IPS-11a (cell line): Measurements from ENCODE around the gene JUND.
A peak's percentile ranks its signal among the peaks of the same experiment; 100 is the strongest.
"Not testable (repeated sequence)": the region's sequence is repeated elsewhere in the genome, so short reads cannot be mapped to it uniquely, and the experiment has no call there.

ENCODE experiments used
- H3K4me3 ChIP-seq: one replicate; pipeline ENCODE4 v1.5.1; 2013; ENCODE audit warnings: low read depth, low read length, control low read depth

Gene JUND

DNA sequence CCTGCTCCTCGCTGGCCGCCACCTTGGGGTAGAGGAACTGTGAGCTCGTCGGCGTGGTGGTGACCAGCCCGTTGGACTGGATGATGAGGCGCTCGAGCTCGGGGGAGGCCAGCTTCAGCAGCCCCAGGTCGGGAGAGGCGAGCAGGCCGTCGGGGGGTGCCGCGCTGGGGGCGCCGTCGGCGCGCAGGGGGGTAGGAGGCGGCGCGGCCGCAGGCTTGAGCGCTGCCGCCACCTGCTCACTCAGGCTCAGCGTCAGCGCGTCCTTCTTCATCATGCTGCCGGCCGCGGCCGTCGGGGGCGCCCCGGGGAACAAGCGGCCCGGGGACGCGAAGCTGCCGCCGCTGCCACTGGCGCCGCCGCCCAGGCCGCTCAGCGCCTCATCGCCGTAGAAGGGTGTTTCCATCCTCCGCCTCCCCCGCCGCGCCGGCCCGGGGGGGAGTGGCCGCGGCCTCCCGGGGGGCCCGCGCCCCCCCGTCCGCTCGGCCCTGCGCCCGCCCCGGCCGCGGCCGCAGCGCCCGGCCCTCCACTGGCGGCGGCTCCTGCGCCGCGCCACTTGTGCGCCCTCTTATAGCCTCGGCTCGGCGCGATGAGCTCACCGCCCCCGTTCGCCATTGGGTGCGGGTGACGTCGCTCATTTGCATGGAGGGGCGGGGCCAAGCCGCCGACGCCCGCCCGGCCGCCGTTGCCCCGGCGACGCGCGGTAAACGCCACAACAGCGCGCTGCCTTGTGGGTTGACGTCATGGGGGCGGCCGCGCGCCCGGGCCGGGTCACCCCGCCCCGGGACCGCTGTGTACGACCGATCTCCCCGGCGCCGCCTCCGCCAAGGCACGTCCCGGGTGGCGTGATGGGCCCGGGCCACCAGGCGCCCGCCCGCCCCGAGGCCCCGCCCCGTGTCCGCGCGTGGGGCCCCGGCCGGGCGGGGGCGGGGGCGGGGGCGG is at the start of gene JUND:
Gene JUND, minus strand, starts transcription at position 541 of the 939 bp plus-strand sequence. Its CDS starts 138 bp downstream, at position 403.
- peak within 1 kb of the TSS; percentile 96 for H3K4me3 ChIP-seq

DNA sequence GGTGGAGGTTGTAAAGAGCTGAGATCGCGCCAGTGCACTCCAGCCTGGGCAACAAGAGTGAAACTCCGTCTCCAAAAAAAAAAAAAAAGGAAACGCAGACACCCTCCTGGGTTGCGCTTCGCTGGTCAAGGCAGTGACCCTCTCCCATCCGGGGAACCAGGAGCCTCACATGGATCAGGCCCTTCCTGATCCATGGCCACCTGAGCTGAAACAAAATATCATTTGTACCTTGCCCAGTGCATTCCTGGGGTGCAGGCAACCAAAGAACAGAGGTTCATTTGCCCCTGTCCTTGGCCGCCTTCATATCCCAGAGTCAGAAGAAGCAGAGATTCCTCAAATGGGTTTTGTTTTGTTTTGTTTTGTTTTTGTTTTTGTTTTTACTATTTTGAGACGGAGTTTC is 49.4 kb upstream of the JUND start:
- no peak overlapping the region for H3K4me3 ChIP-seq

DNA sequence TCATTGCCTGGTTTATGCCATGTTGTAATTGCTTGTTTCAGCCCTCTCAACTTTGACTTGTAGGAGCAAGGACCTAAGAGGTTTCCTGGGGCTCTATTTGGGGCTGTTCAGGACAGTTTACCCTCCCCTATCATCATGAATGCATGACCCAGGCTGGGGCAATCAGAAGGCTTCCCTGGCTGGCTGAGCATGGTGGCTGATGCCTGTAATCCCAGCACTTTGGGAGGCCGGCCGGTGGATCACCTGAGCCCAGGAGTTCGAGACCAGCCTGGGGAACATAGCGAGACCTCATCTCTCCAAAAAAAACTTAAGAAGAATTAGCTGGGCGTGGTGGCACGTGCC is 47.6 kb upstream of the JUND start:
- peak overlapping the region; percentile 35 for H3K4me3 ChIP-seq

DNA sequence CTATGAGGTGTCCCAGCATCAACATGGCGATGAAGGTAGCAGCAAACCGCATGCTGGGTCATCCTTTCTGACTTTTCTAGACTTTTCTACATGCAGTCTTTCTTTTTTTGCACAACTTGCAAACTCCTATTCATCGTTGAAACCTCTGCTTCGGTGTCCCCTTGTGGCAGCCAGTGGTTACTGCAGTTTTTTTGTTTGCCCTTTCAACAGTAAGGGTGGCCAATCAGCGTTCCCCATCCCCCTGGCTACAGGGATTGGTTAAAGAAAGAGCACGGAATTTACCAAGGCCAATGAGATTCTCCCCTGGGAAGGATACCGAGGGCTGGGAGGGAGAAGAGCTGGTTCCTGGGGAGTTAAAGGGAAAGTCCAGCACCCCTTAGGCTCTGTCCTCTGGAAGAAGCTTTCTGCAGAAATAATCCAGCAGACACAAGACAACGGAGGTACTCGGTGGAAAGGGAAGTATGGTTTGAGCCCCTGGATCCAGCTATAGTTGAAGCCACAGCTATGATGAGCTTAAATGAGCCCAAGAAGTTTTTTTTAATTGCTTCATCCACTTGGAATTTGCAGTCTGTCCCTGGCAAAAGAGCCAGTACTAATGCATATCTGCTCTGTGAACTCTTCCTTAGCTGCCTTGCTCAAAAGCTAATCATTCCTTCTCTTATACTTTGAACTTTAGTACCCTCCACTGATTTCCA is 47.1 kb upstream of the JUND start:
- peak overlapping the region; percentile 35 for H3K4me3 ChIP-seq

DNA sequence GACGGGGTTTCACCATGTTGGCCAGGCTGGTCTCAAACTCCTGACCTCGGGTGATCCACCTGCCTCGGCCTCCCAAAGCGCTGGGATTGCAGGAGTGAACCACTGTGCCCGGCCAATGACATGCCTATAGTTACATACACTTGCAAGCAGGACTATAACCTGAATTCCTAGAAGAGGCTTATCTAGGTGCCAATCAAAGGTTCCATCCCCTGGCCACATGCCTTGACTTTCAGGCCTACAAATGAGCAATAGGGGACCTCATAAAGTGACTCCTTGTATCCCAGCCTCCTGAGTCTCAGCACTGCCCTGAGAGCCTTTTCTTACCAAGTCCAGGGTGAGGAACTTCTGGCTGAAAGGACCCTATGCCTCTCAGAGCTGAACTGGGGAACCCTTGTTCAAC is 45.4 kb upstream of the JUND start:
- no peak overlapping the region for H3K4me3 ChIP-seq

DNA sequence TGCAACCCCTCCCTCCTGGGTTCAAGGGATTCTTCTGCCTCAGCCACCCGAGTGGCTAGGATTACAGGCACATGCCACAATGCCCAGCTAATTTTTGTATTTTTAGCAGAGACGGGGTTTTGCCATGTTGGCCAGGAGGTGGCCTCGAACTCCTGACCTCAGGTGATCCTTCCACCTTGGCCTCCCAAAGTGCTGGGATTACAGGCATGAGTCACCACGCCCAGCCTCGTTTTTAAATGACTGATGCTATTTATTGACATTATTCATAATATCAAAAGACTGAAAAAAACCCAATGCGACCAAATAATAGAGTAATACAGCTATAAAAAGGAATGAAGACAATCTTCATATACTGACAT is 42.9 kb upstream of the JUND start:
- H3K4me3 ChIP-seq: not testable (repeated sequence)

DNA sequence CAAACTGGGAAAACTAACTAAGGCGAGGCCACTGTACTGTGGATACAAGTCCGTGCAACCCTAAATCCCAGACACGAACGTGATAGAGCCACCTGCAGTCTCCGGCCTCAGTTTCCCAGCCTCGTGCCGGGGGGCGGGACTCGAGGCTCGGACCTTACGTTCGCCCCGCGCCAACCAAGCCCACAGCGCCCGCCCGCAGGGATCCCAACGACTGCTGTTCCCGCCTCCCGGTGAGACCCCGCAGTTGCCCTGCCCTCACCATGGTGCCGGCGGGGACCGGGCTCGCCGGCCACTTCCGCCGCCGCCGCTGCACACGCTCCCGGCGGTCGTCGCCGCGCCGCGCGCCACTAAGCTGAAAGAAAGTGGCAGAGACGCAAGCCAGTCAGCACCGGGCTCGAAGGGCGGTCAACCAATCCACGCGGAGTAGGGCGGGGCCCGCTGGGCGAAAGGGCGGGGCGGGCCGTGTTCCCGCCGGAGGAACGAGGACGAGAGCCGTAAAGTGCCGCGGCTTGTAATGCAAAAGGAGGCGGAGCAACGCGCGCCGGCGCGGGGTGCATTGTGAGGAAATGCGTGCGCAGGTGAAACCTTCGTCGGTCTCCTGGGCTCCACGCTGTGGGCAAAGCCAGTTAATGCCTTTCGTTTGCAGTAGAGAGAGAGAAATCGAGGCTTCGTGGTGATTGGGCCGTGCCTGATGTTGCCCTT is 41.5 kb upstream of the JUND start, which contains the start of gene LSM4:
Gene LSM4, minus strand, starts transcription at position 318 of the 702 bp plus-strand sequence. Its CDS starts 56 bp downstream, at position 262.
- H3K4me3 ChIP-seq: peak within 1 kb of the TSS; percentile 77

DNA sequence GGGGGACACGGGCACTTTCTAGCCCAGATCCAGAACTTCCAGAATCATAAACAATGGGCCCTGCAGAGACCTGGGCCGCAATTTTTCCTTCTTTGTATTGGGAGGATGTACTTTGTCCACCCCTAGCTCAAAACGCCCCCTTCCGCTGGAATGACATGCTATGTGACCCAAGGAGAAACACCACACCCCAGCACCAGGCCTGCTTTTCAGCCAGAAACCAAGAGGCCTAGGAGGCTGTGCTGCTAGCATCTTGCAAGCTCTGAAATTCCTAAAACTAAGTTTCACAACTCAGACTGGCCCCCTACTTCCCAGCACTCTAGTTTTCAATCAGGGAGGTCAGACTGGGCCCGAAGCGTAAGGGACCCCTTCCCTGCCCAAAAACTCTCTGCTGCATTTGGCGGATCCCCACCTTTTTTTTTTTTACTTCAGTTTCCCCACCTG is 40.9 kb upstream of the JUND start:
- peak overlapping the region; percentile 77 for H3K4me3 ChIP-seq

DNA sequence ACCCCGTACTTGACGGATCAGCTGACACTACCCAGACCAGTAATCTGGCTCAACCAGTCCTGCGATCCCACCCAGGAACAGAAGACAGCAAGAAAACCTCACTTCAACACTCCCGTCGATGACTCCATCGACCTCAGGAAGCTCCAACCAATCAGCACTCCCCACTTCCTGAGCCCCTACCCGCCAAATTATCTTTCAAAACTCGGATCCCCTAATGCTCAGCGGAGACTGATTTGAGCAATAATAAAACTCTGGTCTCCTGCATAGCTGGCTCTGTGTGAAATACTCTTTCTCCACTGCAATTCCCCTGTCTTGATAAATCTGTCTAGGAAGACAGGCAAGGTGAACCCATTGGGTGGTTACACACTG is 40.3 kb upstream of the JUND start:
- peak overlapping the region; percentile 77 for H3K4me3 ChIP-seq

DNA sequence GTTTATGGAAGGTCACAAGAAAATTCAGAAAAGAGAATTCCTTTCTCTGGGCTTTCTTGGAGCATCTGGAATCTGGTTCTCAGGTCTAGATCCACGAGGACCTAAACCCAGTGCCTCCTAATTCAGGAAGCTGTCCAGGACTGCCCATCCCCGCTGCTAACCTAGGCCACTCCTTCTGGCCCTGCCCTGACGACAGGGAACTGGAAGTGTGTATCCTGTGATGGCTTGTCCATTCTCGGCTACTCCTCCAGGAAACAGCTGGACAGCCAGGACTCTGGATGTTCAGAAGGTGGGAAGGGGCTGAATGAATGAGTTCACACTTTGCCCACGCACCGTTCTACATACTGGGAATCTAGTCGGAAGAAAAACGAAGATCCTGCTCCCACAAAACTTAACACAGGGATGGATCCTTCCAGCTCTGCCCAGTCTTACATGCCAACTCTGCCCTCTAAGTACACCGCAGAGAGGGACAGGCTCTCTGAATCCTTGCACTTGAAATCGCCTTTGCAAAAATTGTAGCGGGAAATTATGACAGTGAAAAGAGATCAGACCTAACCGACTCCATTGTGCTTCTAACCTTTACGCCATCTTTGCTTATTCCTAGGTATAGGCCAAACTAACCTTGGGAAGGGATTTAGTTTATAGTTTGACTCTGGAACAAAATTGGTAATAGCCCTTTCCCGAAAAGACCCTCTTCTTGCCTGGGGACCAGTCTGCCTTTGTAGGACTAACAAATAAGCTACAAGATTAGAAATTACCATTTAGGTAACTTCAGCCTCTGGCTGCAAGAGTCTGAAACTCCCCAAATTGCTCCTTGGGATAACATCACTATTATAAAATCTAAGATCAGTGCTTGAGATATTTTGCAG is 39.7 kb upstream of the JUND start:
- H3K4me3 ChIP-seq: no peak overlapping the region

DNA sequence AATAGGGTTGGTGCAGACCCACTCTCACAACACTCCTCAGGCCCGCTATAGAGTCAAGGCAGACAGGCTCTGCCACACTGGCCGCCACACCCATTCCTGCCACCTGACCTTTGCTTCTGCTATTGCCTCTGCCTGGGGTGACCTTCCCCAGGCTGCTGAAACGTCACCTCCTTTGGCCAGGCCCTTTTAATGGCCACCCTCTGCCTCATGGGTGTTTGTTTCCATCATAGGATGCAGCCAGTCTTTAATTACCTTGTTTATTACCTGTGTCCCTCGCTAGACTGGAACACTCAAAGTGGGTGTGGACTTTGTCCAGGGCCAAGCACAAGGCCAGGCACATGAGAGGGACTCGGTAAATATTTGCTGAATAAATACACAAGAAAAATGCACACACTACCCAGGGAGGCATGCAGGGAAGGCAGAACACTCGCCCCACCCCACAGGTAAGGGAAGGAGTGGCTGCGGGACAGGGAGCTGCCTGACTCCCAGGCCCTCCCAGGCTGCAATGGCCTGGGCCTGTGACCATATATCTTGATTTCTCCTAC is 38.2 kb upstream of the JUND start:
- H3K4me3 ChIP-seq: no peak overlapping the region

DNA sequence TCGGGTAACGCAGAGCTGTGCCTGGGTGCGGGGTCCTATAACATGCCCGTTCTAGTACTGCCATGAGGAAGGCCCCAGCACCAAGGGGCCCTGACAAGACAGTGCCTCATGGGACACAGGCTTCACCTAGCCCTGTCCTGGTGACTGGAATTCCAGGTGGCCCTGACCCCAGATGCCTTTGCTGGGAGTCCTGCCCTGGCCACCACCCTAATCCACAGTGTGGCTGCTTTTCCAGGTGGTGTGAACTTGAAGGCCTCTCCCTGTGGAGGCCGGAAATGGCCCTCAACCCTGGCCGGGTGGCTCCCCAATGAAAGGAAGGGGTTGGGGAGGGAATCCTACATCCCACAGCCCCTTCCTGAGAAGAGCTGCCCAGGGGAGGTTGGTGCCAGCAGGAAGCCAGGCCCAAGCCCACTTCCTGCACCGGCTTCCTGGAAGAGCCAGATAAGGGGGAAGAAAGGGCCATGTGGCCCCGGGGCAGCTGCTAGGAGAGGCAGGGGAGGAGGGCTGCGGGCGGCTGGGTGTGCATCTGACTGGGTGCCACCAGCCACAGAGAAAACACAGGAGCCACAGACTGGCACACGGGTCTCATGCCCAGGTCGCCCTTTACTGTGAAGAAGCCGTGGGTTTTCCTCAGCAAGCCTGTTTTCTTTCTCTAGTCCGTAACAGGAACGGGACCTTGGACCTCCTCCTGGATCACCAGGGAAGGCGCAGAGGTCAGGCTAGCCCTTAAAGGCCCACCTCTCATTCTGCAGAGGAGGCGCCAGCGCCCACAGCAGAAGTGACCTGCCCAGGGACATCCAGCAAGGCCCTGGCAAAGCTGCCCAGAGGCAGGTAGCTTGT is 36.8 kb upstream of the JUND start:
- no peak overlapping the region for H3K4me3 ChIP-seq

DNA sequence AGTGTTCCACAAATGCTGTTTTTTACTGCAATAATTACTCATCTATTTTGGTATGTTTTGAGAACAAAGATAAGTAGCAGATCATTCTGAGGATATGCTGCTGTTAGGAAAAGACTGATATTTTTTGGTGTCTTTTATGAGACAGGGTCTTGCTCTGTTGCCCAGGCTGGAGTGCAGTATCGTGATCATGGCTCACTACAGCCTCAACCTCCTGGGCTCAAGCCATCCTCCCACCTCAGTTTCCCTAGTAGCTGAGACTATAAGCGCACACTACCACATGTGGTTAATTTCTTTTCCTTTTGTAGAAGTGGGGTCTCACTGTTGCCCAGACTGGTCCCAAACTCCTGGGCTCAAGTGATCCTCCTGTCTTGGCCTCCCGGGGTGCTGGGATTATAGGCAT is 32.0 kb upstream of the JUND start:
- no peak overlapping the region for H3K4me3 ChIP-seq

DNA sequence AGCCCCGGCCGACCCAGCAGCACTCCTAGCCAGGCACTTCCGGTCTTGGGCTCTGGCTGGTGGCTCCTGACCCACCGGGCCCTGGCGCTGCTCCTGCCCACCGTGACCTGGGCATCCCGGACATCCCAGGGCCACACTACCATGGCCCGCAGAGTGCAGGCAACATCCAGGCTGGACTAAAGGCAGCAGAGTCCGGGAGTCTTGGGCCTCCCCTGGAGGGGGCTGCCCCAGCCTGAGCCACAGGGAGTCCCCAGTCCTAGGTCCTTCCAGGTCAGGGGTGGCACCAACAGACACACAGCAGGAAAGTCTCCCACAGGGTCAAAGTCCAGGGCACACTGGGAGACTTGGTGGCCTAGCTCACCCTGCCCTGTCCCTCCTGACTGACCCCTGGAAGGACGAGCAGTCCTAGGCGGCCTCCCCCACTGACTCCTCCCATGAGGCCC is 30.7 kb upstream of the JUND start:
- no peak overlapping the region for H3K4me3 ChIP-seq

DNA sequence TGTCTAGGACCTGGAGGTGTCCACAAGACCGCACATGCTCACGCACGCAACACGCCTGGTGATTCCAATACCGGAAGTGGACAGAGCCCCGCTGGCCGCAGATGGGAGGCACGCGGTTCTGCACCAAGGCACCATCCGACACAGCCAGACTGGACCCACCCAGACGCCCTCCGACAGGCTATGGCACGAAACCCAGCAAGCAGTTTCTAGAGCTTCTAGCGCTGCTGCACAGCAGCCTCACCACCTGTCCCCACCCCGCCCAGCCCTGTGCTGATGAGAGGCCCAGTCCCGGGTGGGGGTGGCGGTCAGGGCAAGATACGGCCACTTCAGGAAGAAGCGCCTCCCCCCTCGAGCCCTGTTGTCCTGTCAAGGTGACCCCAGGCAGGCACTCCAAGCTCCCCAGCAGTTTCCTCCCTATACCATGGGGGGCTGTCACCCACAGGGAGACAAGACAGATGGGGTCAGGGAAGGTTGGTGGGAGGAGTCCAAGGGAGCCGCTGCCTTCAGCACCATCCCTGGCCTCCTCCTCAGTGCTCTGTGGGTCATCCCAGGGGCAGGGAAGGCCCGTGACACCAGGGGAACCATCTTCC is 30.2 kb upstream of the JUND start:
- no peak overlapping the region for H3K4me3 ChIP-seq

DNA sequence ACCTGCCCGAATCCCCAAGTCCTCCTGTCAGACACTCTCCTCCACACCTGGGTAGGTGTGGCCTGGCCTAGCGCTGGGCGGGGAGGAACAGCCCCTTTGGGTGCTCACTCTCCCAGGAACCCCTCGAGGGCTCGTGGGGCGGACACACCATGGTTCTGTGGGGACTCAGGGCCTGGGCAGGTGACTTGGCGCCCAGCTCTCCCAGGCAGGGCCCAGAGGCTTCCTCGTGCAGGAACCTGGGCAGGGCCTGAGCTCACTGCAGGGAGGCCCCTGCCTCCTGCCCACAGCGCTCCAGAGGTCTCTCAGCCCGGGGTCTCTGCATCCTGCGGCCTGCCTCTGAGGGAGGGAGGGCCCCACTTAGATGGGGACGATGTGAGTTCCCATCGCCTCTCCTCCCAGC is 29.5 kb upstream of the JUND start:
- no peak overlapping the region for H3K4me3 ChIP-seq

DNA sequence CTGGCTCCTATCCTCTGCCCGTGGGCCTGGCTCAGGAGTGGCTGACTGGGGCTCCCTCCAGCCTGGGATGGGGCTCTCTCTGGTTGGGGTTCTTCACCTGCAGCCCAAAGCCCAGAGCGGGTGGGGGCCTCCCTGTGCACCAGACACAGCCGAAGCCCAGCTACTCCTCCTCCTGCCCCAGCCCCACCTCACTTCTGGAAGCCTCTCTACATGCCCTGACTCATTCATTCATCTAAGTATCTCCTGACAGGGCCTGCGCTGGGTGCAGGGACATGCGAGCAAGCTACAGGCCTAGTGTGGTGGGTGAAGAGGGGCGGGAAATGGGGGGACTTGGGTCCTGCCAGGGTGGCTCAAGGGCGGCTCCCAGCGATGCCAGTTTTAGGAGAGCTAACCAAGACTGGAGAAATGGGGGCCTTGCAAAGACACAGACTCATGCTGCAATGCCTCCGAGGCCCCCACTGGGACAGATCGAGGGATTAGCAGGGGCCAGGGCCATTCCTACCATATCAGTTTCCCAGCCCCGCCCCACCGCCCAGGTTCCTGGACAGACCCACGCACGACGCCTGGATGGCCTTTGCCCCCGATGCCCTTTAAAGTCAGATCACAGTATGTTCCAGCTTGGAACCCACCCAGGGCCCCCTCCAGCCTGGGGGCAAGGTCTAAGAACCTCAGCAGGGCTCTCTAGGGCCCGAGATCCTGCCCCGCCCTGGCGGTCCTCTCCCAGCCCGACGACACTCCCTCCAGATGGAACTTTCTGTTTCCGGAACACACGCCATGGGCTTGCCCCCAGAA is 28.9 kb upstream of the JUND start:
- no peak overlapping the region for H3K4me3 ChIP-seq

DNA sequence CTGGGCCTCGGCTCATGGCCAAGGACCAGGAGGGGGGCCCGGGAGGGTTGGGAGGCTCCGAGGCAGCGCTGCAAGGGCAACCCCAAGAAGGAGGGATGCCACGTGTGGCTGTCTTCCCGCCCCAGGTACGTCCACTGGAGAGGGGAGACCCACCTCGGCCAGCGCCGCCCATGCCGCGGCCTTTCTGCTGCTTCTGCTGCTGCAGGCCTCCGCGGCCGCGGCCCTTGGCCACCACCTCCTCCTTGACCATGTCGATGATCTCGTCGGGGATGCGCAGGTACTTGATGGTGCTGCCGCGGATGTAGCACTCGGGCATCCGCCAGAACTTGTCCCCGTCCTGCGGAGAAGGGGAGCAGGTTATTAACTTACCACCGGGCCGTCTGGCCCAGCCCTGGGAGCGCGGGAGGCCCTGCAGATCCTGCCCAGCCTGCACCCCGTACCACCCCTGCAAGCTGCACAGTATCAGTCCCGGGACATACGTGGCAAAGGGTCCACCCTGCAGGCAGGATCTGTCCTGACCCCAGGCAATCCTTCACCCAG is 28.2 kb upstream of the JUND start:
- no peak overlapping the region for H3K4me3 ChIP-seq
